SK-N-SH (cell line): ENCODE results near the gene ZSCAN21.
A peak's percentile ranks its signal among the peaks of the same experiment; 100 is the strongest.

Experiments used
- EP300 ChIP-seq, 2 experiments: IDR thresholded peaks; 2 replicates each; pipeline versions ENCODE4 v1.4.0 to v1.6.1; 2012; ENCODE audit warnings: borderline replicate concordance in 1 of 2, low read depth in 1 of 2, low read length in 1 of 2
- EZH2phosphoT487 ChIP-seq: fragments of 200-600 bp; sonication (generic); IDR thresholded peaks from 2 replicates; pipeline ENCODE4 v1.6.1; 2017; ENCODE audit warnings: low read depth, mixed run types, mild to moderate bottlenecking, antibody characterized with exemption, moderate library complexity, borderline replicate concordance
- FOSL2 ChIP-seq: IDR thresholded peaks from 2 replicates; pipeline ENCODE4 v1.4.0; 2012; ENCODE audit warnings: low read depth, mild to moderate bottlenecking, moderate library complexity, borderline replicate concordance
- GABPA ChIP-seq: IDR thresholded peaks from 2 replicates; pipeline ENCODE4 v1.4.0; 2012; ENCODE audit warnings: low read depth, mild to moderate bottlenecking
- RCOR1 ChIP-seq: fragments of 150-350 bp; IDR thresholded peaks from 2 replicates; pipeline ENCODE4 v1.6.1; 2017; ENCODE audit warnings: antibody characterized with exemption, low read length
- RXRA ChIP-seq: IDR thresholded peaks from 2 replicates; pipeline ENCODE4 v1.4.0; 2012; ENCODE audit warnings: low read depth, mild to moderate bottlenecking, borderline replicate concordance
- SIN3A ChIP-seq: IDR thresholded peaks from 2 replicates; pipeline ENCODE4 v1.6.1; 2012; ENCODE audit warnings: low read depth, mild to moderate bottlenecking, low read length, moderate library complexity, borderline replicate concordance
- TAF1 ChIP-seq: IDR thresholded peaks from 2 replicates; pipeline ENCODE4 v1.6.1; 2012; ENCODE audit warnings: low read depth, mild to moderate bottlenecking, low read length, moderate library complexity, borderline replicate concordance
- YY1 ChIP-seq: IDR thresholded peaks from 2 replicates; pipeline ENCODE4 v1.4.0; 2012; ENCODE audit warnings: low read depth, mild to moderate bottlenecking
- TF ChIP-seq, protein P1 (sequence below): fragments of 200-600 bp; sonication (generic); IDR thresholded peaks from 2 replicates; pipeline ENCODE4 v1.6.1; 2017; ENCODE audit warnings: antibody characterized with exemption, mild to moderate bottlenecking, moderate library complexity
- TF ChIP-seq, protein P2 (sequence below): fragments of 150-350 bp; IDR thresholded peaks from 2 replicates; pipeline ENCODE4 v1.6.1; 2017; ENCODE audit warnings: antibody characterized with exemption, low read length, low read depth, borderline replicate concordance
- TF ChIP-seq, protein P3 (sequence below): IDR thresholded peaks from 2 replicates; pipeline ENCODE4 v1.4.0; 2012; ENCODE audit warnings: low read depth, borderline replicate concordance

DNA sequence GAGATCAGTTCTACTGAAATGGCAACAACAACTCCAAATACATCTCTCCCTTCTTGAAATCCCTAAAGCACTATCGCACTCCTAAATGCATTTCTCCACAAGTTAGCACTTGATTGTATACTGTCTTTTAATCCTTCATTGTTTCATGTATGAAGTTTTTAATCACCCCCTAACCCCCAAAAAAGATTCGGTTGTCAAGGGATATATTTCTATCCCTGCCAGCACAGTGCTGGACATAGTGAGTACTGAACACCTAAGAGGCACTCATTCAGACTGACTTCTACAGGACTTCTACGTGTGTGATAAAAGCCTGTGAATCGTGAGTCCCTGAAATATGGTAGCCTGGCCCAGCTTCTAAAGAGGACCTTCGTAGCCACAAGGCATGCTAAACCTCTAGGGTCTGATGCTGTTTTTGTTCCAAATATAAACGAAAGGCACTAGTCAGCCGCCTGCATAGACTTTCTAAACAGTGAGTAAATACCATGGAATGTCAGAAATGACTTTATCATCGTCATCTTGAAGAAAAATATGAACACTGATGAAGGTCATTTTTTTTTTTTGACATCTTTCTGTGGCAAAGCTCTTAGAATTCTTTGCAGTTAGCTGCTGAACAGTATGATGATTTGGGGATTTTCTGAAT, 14.6 kb upstream of the ZSCAN21 start:
- TF ChIP-seq, protein P1, sequence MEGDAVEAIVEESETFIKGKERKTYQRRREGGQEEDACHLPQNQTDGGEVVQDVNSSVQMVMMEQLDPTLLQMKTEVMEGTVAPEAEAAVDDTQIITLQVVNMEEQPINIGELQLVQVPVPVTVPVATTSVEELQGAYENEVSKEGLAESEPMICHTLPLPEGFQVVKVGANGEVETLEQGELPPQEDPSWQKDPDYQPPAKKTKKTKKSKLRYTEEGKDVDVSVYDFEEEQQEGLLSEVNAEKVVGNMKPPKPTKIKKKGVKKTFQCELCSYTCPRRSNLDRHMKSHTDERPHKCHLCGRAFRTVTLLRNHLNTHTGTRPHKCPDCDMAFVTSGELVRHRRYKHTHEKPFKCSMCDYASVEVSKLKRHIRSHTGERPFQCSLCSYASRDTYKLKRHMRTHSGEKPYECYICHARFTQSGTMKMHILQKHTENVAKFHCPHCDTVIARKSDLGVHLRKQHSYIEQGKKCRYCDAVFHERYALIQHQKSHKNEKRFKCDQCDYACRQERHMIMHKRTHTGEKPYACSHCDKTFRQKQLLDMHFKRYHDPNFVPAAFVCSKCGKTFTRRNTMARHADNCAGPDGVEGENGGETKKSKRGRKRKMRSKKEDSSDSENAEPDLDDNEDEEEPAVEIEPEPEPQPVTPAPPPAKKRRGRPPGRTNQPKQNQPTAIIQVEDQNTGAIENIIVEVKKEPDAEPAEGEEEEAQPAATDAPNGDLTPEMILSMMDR = no peak
- TF ChIP-seq, protein P2, sequence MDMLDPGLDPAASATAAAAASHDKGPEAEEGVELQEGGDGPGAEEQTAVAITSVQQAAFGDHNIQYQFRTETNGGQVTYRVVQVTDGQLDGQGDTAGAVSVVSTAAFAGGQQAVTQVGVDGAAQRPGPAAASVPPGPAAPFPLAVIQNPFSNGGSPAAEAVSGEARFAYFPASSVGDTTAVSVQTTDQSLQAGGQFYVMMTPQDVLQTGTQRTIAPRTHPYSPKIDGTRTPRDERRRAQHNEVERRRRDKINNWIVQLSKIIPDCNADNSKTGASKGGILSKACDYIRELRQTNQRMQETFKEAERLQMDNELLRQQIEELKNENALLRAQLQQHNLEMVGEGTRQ = no peak
- TF ChIP-seq TAF1 (no peak), YY1 (no peak), EZH2phosphoT487 (no peak), GABPA (no peak), RXRA (no peak), SIN3A (no peak), RCOR1 (no peak), FOSL2 (peak; percentile 74), EP300 (IDR thresholded peaks at IDR 0.05; ENCODE audit: borderline replicate concordance in 1 of 2, low read depth in 1 of 2, low read length in 1 of 2) (peak in 1 of 2 experiments; percentile 36; a peak in 1 of 4 replicates)
- TF ChIP-seq, protein P3, sequence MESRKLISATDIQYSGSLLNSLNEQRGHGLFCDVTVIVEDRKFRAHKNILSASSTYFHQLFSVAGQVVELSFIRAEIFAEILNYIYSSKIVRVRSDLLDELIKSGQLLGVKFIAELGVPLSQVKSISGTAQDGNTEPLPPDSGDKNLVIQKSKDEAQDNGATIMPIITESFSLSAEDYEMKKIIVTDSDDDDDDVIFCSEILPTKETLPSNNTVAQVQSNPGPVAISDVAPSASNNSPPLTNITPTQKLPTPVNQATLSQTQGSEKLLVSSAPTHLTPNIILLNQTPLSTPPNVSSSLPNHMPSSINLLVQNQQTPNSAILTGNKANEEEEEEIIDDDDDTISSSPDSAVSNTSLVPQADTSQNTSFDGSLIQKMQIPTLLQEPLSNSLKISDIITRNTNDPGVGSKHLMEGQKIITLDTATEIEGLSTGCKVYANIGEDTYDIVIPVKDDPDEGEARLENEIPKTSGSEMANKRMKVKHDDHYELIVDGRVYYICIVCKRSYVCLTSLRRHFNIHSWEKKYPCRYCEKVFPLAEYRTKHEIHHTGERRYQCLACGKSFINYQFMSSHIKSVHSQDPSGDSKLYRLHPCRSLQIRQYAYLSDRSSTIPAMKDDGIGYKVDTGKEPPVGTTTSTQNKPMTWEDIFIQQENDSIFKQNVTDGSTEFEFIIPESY = 0 out of 2 replicates have a peak, but pooled peaks have one; percentile 33
